Endothelial cell of umbilical vein (primary cell): ENCODE results near the gene INTU. TPM values are rescaled to one million over a fixed set of nuclear protein-coding genes. Genes with fewer than 3 reads are reported as not detected.

Experiments used
- BruUV-seq: library from RNA; stranded (reverse); fragments of 400-500 nt; replicated peaks from 2 replicates; lab custom pipeline; 2021; lab: Mats Ljungman, UMichigan
- CTCF ChIA-PET: fragments of 300-600, 350-600 bp; sonication (Branson Sonifier 250); formaldehyde crosslinking; loops from one replicate; lab custom pipeline; 2021; ENCODE audit warnings: antibody characterized with exemption, inconsistent platforms; lab: Charles Lee
- POLR2A ChIA-PET: fragments of 300-600, 350-600 bp; sonication (Branson Sonifier 250); formaldehyde crosslinking; loops from one replicate; lab custom pipeline; 2021; ENCODE audit warnings: antibody characterized with exemption, inconsistent platforms; lab: Charles Lee
- DNase-seq: peaks from one replicate; pipeline ENCODE4 v3.0.0-alpha.2; 2011; ENCODE audit warnings: low read depth, low spot score
- FAIRE-seq: peaks from 2 replicates; lab custom pipeline; 2011; peaks lifted over from hg19 to GRCh38; lab: Jason Lieb, UNC
- H2AFZ ChIP-seq: 2 replicates; pipeline ENCODE4 v1.6.0; 2012; ENCODE audit warnings: low read depth, low read length, control low read depth, inconsistent platforms
- H3K27ac ChIP-seq: 2 replicates; pipeline ENCODE4 v1.5.1; 2011; ENCODE audit warnings: low read depth, mild to moderate bottlenecking, control low read depth, low read length, moderate library complexity; ENCODE audit not compliant: insufficient read depth
- H3K27me3 ChIP-seq, 2 experiments: 2 replicates each; pipeline versions ENCODE4 v1.6.0 to v1.6.1; 2011; ENCODE audit warnings: low read length in 2 of 2, mixed read lengths in 1 of 2; ENCODE audit not compliant: control insufficient read depth in 2 of 2, insufficient read depth in 2 of 2
- H3K36me3 ChIP-seq, 2 experiments: 2 replicates in 1 of 2; 3 replicates in 1 of 2; pipeline ENCODE4 v1.5.1; 2011; ENCODE audit warnings: low read length in 2 of 2, mild to moderate bottlenecking in 1 of 2, moderate library complexity in 1 of 2; ENCODE audit not compliant: control insufficient read depth in 2 of 2, insufficient read depth in 2 of 2; ENCODE audit errors: extremely low read depth in 1 of 2
- H3K4me1 ChIP-seq: 3 replicates; pipeline ENCODE4 v1.5.1; 2011; ENCODE audit warnings: mild to moderate bottlenecking, low read length; ENCODE audit not compliant: control insufficient read depth, insufficient read depth; ENCODE audit errors: extremely low read depth
- H3K4me2 ChIP-seq: 2 replicates; pipeline ENCODE4 v1.6.1; 2011; ENCODE audit warnings: low read length, control low read depth, mixed read lengths; ENCODE audit not compliant: insufficient read depth
- H3K4me3 ChIP-seq, 3 experiments: fragments of 200-600 bp in 1 of 3; sonication (generic), shearing (Covaris generic) in 1 of 3; replicated peaks in 1 of 3; 2 replicates each; pipeline ENCODE4 v1.5.1; 2011 to 2016; ENCODE audit warnings: control low read depth in 3 of 3, low read length in 3 of 3, mild to moderate bottlenecking in 2 of 3, inconsistent platforms in 1 of 3, low read depth in 1 of 3, moderate library complexity in 1 of 3; ENCODE audit not compliant: insufficient read depth in 1 of 3
- H3K79me2 ChIP-seq: 2 replicates; pipeline ENCODE4 v1.6.0; 2012; ENCODE audit warnings: low read length, inconsistent platforms; ENCODE audit not compliant: control insufficient read depth, insufficient read depth
- H3K9ac ChIP-seq: replicated peaks from 2 replicates; pipeline ENCODE3; 2011; ENCODE audit warnings: low read length, control low read depth; ENCODE audit not compliant: insufficient read depth; ENCODE audit errors: extremely low read depth
- H3K9me1 ChIP-seq: replicated peaks from 3 replicates; pipeline ENCODE4 v1.6.0; 2011; ENCODE audit warnings: mild to moderate bottlenecking, low read length; ENCODE audit not compliant: control insufficient read depth, insufficient read depth; ENCODE audit errors: extremely low read depth
- H3K9me3 ChIP-seq: replicated peaks from 2 replicates; pipeline ENCODE4 v1.5.1; 2012; ENCODE audit warnings: low read length, inconsistent platforms; ENCODE audit not compliant: control insufficient read depth, insufficient read depth
- H4K20me1 ChIP-seq: replicated peaks from 2 replicates; pipeline ENCODE3; 2011; ENCODE audit warnings: mild to moderate bottlenecking, low read length; ENCODE audit not compliant: control insufficient read depth, insufficient read depth; ENCODE audit errors: extremely low read depth
- EZH2 ChIP-seq: IDR thresholded peaks from 2 replicates; pipeline ENCODE4 v1.6.1; 2012; ENCODE audit warnings: borderline replicate concordance, low read depth, mild to moderate bottlenecking, moderate library complexity, low read length, inconsistent platforms; ENCODE audit not compliant: severe bottlenecking
- FOS ChIP-seq: IDR thresholded peaks from 2 replicates; pipeline ENCODE4 v1.6.1; 2011; ENCODE audit warnings: mild to moderate bottlenecking, low read length, moderate library complexity, borderline replicate concordance; ENCODE audit not compliant: insufficient read depth
- GATA2 ChIP-seq: IDR thresholded peaks from 2 replicates; pipeline ENCODE4 v1.7.0; 2011; ENCODE audit warnings: low read depth, mild to moderate bottlenecking, moderate library complexity, mixed read lengths, low read length; ENCODE audit not compliant: insufficient read length, insufficient read depth
- JUN ChIP-seq: IDR thresholded peaks from 2 replicates; pipeline ENCODE4 v1.6.1; 2011; ENCODE audit warnings: borderline replicate concordance, low read depth; ENCODE audit not compliant: insufficient read length, insufficient read depth
- MYC ChIP-seq: IDR thresholded peaks from one replicate; pipeline ENCODE4 v1.6.1; 2011; ENCODE audit warnings: mild to moderate bottlenecking, low read depth, low read length
- POLR2A ChIP-seq: IDR thresholded peaks from 2 replicates; pipeline ENCODE4 v1.6.1; 2012; ENCODE audit warnings: low read depth, mild to moderate bottlenecking, control low read depth, low read length
- POLR2AphosphoS5 ChIP-seq: IDR thresholded peaks from 2 replicates; pipeline ENCODE4 v1.6.1; 2012; ENCODE audit warnings: low read depth, mild to moderate bottlenecking, control low read depth, low read length, moderate library complexity; ENCODE audit not compliant: insufficient read depth
- dilution Hi-C: fragments of 300-500 bp; cut with MboI; formaldehyde crosslinking; loops from one replicate; pipeline ENCODE4 v1.15.0; 2019; ENCODE audit warnings: low sequenced_read_pairs; ENCODE audit not compliant: extremely low pct_ligation_motif_present
- intact Hi-C: fragments of 100-400 bp; cut with micrococcal nuclease; formaldehyde crosslinking; loops from one replicate; pipeline ENCODE4 v1.10.0; 2022
- polyA plus RNA-seq, 4 experiments: library from polyadenylated mRNA; depleted of rRNA in 3 of 4; stranded (reverse) in 3 of 4; unstranded in 1 of 4; fragments of >200 nt; gene quantifications; 2 replicates each; pipeline versions ENCODE4 v1.2.1 to v1.2.3, GENCODE V29; 2011 to 2012; ENCODE audit warnings: missing spikeins in 1 of 4
- total RNA-seq: library from RNA; stranded (reverse); gene quantifications from 2 replicates; pipeline ENCODE4 v1.2.3, GENCODE V29; 2021
- TF ChIP-seq, protein P1 (sequence below): IDR thresholded peaks from 2 replicates; pipeline ENCODE4 v1.6.1; 2011; ENCODE audit not compliant: insufficient read depth, insufficient read length
- TF ChIP-seq, protein P2 (sequence below), 2 donors: IDR thresholded peaks; 1 replicate in 1 of 2; 2 replicates in 1 of 2; pipeline ENCODE4 v1.5.1; 2011; ENCODE audit warnings: low read length in 2 of 2, mild to moderate bottlenecking in 2 of 2, moderate library complexity in 2 of 2, control low read depth in 1 of 2, inconsistent platforms in 1 of 2, low read depth in 1 of 2; ENCODE audit not compliant: insufficient read depth in 1 of 2; ENCODE audit errors: extremely low read depth in 1 of 2

Gene INTU
- total and polyA plus RNA-seq, 2 donors (not counting 3 experiments of a cell fraction or from before 2014, with no cell fraction given), result 1.4 to 5.4 TPM

DNA sequence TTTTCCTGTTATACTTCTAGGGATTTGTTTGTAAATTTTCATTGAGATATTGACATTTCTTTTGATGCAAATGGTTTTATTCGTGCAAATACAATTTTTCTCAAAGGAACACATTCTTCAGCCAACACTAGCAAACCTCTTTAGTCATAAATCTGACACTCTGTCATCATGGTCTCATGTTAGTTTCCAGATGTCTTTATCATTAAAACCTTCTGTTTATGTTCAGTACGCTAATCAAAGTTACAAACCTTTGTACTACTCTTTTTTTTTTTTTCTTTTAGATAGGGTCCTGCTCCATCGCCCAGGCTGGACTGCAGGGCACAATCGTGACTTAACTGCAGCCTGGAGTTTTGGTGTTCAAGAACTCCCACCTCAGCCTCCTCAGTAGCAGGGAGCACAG, 104.5 kb downstream of the INTU start:
- Histone ChIP-seq H3K79me2 (no peaks in the 10 kb centered on the region), H3K27me3 (peaks cover 3 to 6% of the 10 kb centered on the region in 2 experiments), H3K9me3 (no peaks in the 10 kb centered on the region), H3K9me1 (no peaks in the 10 kb centered on the region), H3K27ac (no peak overlapping the region), H3K4me3 (no peak overlapping the region), H3K36me3 (no peaks in the 10 kb centered on the region), H3K4me1 (no peaks in the 10 kb centered on the region), H4K20me1 (no peaks in the 10 kb centered on the region), H3K9ac (no peak overlapping the region), H2AFZ (no peak overlapping the region), H3K4me2 (no peak overlapping the region)
- CTCF ChIA-PET, result interaction anchor here (2.4 kb wide), 1 partner anchor 10 kb away, joined by 6 read pairs; no protein-coding TSS in a partner anchor
- dilution Hi-C loops (no loop called here), intact Hi-C loops (loop anchor here (1.0 kb wide), 1 partner anchor 34 kb away; no protein-coding TSS in a partner anchor)
- POLR2A ChIA-PET, result no interaction called here
- TF ChIP-seq, protein P1, sequence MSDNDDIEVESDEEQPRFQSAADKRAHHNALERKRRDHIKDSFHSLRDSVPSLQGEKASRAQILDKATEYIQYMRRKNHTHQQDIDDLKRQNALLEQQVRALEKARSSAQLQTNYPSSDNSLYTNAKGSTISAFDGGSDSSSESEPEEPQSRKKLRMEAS, result no peak
- TF ChIP-seq JUN, result no peak
- TF ChIP-seq, protein P2, sequence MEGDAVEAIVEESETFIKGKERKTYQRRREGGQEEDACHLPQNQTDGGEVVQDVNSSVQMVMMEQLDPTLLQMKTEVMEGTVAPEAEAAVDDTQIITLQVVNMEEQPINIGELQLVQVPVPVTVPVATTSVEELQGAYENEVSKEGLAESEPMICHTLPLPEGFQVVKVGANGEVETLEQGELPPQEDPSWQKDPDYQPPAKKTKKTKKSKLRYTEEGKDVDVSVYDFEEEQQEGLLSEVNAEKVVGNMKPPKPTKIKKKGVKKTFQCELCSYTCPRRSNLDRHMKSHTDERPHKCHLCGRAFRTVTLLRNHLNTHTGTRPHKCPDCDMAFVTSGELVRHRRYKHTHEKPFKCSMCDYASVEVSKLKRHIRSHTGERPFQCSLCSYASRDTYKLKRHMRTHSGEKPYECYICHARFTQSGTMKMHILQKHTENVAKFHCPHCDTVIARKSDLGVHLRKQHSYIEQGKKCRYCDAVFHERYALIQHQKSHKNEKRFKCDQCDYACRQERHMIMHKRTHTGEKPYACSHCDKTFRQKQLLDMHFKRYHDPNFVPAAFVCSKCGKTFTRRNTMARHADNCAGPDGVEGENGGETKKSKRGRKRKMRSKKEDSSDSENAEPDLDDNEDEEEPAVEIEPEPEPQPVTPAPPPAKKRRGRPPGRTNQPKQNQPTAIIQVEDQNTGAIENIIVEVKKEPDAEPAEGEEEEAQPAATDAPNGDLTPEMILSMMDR (IDR thresholded peaks at IDR 0.05; ENCODE audit: extremely low read depth in 1 of 2, insufficient read depth in 1 of 2, low read depth in 1 of 2, low read length in 2 of 2), result no peak
- TF ChIP-seq POLR2A, result no peak
- no peak for TF ChIP-seq EZH2
- no peak for TF ChIP-seq FOS
- no peak for TF ChIP-seq MYC
- TF ChIP-seq GATA2, result no peak
- no peak for TF ChIP-seq POLR2AphosphoS5
- FAIRE-seq (no peak), DNase-seq (no peak)
- no TSS peak for BruUV-seq
